ENCODE measurements around the gene MMAA. TPM values are rescaled to one million over a fixed set of nuclear protein-coding genes. Genes with fewer than 3 reads are reported as not detected.

MMAA gene
- total and polyA plus RNA-seq, 9 of the 15 experiments (the other 6 are each of a cell fraction or from before 2014, with no cell fraction given) = 0.86 to 2.3 (median 1.4) TPM

DNA sequence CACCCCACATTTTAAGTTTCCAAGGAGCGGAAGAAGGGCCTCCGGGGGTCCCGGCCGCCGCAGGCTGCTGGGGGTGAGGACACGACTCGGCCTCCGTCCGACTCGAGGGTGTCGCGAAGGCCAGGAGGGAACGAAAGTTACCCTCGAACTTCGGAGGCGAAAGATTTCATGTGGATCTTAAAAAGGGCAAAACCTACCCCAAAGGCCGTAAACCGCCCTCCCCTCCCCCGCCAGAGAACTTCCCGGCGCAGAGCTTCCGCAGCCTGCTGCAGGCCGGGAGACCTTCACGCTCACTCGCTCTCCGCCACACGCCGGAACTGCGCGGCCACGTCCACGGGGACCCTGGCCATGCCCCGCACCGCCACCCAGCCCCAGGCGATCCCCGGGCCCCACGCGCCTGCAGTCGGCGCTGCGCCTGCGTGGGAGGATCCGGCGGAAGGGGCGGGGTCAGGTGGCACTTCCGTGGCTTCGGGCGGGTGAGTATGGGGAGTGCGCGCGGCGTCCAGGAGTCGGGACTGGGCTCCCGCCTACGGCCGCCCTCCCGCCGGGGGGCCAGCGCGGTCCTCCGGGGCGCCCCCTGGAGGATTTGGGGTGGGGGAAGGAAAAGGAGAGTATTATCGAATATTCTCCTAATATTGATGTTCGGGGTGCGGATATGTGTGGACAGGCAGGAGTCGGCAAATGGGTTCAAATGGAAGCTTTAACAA, at the start of gene MMAA (continued):
- TF ChIP-seq, protein P1, sequence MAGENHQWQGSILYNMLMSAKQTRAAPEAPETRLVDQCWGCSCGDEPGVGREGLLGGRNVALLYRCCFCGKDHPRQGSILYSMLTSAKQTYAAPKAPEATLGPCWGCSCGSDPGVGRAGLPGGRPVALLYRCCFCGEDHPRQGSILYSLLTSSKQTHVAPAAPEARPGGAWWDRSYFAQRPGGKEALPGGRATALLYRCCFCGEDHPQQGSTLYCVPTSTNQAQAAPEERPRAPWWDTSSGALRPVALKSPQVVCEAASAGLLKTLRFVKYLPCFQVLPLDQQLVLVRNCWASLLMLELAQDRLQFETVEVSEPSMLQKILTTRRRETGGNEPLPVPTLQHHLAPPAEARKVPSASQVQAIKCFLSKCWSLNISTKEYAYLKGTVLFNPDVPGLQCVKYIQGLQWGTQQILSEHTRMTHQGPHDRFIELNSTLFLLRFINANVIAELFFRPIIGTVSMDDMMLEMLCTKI (IDR thresholded peaks at IDR 0.05; ENCODE audit: partially characterized antibody) = no peak
- TF ChIP-seq OTX1 (CRISPR knock-in tag; IDR thresholded peaks at IDR 0.05) (peak; percentile 70; the same call in 1 of the 2 replicates), ATF1 (CRISPR knock-in tag; IDR thresholded peaks at IDR 0.05) (no peak), ATF1 (tag; IDR thresholded peaks at IDR 0.05) (peak; percentile 68; the same call in 1 of the 2 replicates), TCF7 (IDR thresholded peaks at IDR 0.05; ENCODE audit: borderline replicate concordance) (no peak; the same call in 1 of the 2 replicates), STAG1 (CRISPR knock-in tag; IDR thresholded peaks at IDR 0.05; ENCODE audit: borderline replicate concordance) (no peak), DNMT1 (IDR thresholded peaks at IDR 0.05) (no peak), ZBED1 (IDR thresholded peaks at IDR 0.05) (no peak), ZNF77 (CRISPR knock-in tag; IDR thresholded peaks at IDR 0.05) (peak; percentile 53; the same call in 1 of the 2 replicates), GTF2F1 (IDR thresholded peaks at IDR 0.05; ENCODE audit: low read depth, low read length) (no peak), ARHGAP35 (IDR thresholded peaks at IDR 0.05; ENCODE audit: partially characterized antibody) (no peak), HNRNPK (IDR thresholded peaks at IDR 0.05; ENCODE audit: low read depth, low read length, poor library complexity, severe bottlenecking) (no peak), DACH1 (IDR thresholded peaks at IDR 0.05; ENCODE audit: partially characterized antibody) (peak; percentile 31), HSF4 (CRISPR knock-in tag; IDR thresholded peaks at IDR 0.05; ENCODE audit: borderline replicate concordance) (no peak), MTA3 (IDR thresholded peaks at IDR 0.05; ENCODE audit: borderline replicate concordance) (peak; percentile 85), RBBP5 (IDR thresholded peaks at IDR 0.05; ENCODE audit: borderline replicate concordance, insufficient read depth, low read length, poor library complexity, severe bottlenecking) (peak; percentile 89), ZNF431 (CRISPR knock-in tag; IDR thresholded peaks at IDR 0.05) (peak; percentile 67; the same call in 1 of the 2 replicates), SIRT6 (IDR thresholded peaks at IDR 0.05; ENCODE audit: low read depth, low read length) (no peak), MBD2 (IDR thresholded peaks at IDR 0.05; ENCODE audit: borderline replicate concordance, low read depth) (peak; percentile 68; the same call in 1 of the 2 replicates)
- TF ChIP-seq, protein P2, sequence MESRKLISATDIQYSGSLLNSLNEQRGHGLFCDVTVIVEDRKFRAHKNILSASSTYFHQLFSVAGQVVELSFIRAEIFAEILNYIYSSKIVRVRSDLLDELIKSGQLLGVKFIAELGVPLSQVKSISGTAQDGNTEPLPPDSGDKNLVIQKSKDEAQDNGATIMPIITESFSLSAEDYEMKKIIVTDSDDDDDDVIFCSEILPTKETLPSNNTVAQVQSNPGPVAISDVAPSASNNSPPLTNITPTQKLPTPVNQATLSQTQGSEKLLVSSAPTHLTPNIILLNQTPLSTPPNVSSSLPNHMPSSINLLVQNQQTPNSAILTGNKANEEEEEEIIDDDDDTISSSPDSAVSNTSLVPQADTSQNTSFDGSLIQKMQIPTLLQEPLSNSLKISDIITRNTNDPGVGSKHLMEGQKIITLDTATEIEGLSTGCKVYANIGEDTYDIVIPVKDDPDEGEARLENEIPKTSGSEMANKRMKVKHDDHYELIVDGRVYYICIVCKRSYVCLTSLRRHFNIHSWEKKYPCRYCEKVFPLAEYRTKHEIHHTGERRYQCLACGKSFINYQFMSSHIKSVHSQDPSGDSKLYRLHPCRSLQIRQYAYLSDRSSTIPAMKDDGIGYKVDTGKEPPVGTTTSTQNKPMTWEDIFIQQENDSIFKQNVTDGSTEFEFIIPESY (CRISPR knock-in tag; IDR thresholded peaks at IDR 0.05) = peak; percentile 78
- TF ChIP-seq, protein P3, sequence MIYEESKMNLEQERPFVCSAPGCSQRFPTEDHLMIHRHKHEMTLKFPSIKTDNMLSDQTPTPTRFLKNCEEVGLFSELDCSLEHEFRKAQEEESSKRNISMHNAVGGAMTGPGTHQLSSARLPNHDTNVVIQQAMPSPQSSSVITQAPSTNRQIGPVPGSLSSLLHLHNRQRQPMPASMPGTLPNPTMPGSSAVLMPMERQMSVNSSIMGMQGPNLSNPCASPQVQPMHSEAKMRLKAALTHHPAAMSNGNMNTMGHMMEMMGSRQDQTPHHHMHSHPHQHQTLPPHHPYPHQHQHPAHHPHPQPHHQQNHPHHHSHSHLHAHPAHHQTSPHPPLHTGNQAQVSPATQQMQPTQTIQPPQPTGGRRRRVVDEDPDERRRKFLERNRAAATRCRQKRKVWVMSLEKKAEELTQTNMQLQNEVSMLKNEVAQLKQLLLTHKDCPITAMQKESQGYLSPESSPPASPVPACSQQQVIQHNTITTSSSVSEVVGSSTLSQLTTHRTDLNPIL (CRISPR knock-in tag; IDR thresholded peaks at IDR 0.05) = no peak
- TF ChIP-seq, protein P4, sequence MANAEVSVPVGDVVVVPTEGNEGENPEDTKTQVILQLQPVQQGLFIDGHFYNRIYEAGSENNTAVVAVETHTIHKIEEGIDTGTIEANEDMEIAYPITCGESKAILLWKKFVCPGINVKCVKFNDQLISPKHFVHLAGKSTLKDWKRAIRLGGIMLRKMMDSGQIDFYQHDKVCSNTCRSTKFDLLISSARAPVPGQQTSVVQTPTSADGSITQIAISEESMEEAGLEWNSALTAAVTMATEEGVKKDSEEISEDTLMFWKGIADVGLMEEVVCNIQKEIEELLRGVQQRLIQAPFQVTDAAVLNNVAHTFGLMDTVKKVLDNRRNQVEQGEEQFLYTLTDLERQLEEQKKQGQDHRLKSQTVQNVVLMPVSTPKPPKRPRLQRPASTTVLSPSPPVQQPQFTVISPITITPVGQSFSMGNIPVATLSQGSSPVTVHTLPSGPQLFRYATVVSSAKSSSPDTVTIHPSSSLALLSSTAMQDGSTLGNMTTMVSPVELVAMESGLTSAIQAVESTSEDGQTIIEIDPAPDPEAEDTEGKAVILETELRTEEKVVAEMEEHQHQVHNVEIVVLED (CRISPR knock-in tag; IDR thresholded peaks at IDR 0.05) = peak; percentile 72
